SIG-M5 treated with dmso at 0.1 percent for 504 hours (cell line): Measurements from ENCODE around the gene MYO1E.
"Not testable (repeated sequence)": the region's sequence is repeated elsewhere in the genome, so short reads cannot be mapped to it uniquely, and the experiment has no call there.

Experiments
- DNase-seq: peaks from one replicate; lab custom pipeline; 2025; ENCODE audit not compliant: unreplicated experiment; lab: John Stamatoyannopoulos, UW

The MYO1E gene

DNA sequence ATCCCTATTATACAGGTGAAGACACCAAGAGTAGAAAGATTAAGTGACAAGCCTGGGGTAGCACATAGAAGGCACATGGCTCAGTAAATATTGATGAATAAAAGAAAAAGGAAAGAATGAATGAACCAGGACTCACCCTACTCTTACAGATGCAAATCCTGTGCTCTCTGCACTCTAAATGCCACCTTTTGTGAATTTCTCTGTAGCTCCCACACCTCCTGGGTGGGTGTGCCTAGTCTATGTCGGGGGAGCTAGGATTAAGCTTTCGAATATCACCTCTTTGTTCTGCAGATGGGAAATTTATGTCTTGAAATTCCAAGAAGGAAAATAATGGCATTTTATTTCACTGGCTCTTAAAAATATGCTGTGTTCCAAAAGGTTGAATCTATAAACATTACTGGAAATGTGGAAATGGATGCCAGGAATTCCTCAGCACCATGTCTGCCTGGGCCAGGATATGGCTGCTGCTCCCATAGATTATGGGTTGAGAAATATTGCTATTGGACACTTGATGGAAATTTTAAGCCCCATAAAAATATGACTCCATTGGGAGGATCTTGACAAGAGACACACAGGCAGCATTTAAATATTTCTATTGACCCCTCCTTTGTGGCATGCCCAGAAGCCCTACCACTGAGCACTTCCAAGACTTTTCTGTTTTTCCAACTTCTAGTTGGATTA, 224.4 kb downstream of the MYO1E start:
- no peak for DNase-seq

DNA sequence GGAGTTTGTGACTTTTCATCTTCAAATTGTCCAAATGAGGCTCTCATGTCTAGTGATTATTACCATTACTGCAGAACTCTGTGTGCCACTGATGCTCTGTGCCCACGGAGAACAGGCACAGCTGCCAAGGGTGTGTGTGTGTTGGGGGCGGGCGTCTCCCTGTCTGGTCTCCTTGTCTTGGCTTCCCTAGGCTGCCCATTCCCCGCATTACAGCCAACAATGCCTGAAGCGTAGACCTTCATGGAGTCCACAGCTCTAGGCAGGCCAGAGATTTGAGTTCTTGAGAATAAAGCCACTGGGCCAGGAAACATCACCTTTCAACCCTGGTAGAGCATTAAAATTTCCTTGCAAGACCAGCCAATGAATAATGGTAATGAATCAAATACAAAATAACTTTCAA, 225.0 kb downstream of the MYO1E start:
- DNase-seq, result no peak

DNA sequence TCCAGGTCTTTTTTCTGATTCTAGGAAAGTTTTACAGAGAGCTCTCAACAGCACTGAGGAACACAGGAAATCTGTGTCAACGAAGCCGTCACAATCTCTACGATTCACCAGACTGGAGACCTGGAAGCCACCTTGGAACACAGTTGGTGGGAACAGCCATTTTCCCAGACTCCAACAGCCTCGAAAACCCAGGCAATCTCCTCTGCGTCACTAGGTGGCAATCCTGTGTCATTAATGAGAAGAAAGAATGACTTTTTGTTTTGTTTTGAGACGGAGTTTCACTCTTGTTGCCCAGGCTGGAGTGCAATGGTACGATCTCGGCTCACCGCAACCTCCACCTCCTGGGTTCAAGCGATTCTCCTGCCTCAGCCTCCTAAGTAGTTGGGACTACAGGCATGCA, 228.1 kb downstream of the MYO1E start:
- DNase-seq, result not testable (repeated sequence)

DNA sequence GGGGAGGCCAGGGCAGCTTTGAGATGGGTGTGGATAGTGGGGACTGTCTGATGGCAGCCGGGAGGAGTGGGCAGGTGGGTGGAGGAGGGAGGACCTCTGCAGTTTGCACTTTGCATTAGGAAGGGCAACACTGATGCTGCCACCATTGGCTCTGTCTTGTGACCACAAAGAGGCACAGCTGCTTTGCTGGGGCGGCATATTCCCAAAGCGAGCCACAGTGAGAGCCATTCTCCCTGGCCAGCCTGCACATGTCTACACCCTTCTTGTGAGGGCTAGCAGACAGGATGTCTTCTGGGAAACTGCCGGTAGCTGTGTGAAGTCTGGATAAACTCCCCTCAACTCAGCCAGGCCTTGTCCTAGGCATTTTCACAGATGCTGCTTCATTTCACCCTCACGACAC, 229.4 kb downstream of the MYO1E start:
- DNase-seq, result no peak

DNA sequence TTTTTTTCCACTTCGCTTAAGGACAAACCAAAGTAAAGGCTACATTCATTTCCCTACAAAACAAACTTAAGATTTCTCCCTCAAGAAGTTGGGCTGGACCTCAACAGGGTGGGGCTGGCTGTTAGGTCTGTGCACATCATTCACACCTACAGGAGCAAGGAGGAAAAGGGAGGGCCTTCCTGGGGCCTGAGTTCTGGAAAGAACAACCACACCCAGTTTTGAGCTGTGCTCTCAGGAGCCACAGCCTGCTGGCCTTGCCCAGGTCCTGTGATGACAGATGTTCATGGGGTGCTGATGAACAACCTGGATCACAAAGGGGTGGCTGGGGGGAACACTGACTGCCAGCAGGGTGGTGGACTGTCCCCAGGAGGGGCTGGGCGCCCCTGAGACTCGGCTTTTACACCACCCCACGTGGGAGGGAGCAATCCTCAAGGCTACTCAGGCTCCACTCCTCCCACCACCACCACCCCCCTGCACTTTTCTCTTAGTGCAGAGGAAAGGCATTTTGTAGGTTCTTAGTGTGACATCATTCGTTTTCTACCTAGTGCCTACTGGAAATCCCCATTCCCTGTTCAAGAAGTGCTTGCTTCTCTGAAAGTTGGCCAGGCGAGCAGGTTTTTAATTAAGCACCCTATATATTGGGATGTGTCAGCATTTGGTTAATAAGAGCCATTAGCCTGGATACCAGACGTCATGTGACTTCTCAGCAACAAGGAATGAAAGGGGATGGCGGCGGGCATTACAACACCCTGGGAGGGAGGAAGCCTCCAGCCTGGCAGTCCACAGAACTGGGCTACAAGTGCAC, 232.0 kb downstream of the MYO1E start:
- no peak for DNase-seq

DNA sequence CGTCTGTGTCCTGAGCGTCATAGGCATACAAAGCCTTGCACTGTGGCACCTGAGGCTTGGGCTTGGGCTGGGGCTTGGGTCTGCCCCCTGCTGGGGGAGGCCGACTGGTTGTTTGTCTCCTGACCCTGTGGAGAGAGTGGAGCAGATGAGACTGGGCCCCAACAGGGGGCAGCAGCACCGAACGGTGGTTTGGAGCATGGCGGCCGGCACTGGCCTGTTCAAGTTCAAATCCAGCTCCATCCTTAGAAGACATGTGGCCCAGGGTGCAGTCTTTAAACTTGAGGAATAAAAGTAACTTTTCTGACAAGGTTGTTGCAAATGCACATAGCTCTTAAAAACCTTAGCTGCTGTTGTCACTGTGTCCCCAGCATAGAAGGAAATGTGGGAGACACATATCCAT, 234.4 kb downstream of the MYO1E start:
- DNase-seq, result peak; percentile 27

DNA sequence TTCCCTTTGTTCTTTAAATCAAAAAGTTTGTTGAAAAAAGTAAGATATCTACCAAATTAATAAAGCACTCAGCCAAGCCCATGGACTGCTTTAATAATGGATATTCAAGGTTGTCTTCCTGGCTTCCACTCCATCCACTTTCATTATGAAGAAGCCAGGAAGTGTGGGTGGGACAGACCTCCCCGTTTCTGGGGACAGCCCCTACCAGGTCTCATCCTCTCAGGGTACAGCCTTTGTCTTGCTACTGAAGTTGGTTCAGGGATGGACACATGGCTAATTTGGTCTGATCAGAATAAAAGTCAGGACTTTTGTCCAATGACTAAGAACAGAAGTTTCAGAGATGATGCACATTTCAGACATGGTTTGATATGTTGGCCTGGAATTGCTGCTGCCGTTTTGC, 235.1 kb downstream of the MYO1E start:
- no peak for DNase-seq

DNA sequence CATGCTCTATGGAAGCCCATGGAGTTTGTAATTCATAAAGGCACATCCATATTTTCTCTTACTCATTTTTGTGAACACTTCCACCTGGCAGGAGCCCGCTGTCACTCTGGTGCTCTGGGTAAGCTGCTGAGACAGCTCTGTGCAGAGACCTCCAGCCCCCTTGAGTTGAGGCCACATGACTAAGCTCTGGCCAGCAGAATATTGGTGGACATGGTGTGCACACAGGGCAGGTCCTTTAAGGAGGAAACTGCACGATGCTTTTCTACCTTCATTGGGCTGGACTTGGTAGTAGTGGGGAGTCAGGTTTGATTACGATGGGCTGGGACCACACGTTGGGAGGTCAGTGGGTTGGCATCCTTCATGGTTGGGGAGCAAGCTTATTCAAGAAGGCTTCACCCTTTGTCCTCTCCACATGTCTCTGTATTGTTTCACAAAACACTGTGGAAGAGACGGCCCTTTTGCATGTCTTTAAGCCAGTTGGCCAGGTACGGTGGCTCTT, 238.7 kb downstream of the MYO1E start:
- no peak for DNase-seq

DNA sequence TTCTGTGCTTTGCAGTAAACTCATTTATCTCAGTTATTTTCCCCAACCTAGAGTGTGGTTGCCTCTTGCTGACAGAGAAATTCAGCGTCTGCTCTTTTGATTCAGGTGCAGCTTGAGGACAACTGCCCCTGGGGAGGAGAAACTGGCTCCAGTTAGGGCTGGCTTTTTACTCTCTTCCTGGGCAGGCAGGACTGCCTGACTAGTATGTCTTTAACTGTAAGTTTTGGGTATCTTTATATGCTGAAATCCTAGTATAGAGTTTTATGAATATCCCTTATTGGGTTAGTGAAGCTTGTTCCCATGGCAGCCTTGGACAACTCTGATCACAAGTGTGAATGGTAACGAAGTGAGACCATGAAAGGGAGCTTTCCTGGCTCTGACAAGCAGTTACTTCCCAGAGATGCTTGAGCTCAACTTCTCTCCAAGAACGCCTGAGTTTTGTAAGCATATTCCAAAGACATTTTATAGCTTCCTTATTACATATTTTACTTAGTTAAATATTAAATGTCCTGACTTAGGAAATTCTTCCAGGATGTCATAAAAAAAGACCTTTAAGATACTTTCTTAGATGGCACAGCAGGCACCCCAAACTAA, 240.6 kb downstream of the MYO1E start:
- DNase-seq, result no peak

DNA sequence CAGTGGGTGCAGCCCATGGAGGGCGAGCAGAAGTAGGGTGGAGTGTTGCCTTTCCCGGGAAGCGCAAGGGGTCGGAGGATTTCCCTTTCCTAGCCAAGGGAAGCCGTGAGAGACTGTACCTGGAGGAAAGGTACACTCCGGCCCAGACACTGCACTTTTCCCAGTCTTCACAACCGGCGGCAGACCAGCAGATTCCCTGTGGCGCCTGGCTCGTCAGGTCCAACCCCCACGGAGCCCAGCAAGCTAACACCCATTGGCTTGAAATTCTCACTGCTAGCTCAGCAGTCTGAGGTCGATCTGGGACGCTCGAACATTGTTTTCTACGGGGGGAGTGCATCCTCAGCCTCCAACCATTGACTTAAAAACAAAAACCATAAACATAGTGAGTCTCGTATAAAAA, 241.2 kb downstream of the MYO1E start:
- DNase-seq, result no peak

DNA sequence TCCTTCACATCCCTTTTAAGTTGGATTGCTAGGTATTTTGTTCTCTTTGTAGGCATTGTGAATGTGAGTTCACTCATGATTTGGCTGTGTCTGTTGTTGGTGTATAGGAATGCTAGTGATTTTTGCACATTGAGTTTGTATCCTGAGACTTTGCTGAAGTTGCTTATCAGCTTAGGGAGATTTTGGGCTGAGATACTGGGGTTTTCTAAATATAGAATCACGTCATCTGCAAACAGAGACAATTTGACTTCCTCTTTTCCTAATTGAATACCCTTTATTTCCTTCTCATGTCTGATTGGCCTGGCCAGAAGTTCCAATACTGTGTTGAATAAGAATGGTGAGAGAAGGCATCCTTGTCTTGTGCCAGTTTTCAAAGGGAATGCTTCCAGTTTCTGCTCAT, 245.4 kb downstream of the MYO1E start:
- DNase-seq, result not testable (repeated sequence)

DNA sequence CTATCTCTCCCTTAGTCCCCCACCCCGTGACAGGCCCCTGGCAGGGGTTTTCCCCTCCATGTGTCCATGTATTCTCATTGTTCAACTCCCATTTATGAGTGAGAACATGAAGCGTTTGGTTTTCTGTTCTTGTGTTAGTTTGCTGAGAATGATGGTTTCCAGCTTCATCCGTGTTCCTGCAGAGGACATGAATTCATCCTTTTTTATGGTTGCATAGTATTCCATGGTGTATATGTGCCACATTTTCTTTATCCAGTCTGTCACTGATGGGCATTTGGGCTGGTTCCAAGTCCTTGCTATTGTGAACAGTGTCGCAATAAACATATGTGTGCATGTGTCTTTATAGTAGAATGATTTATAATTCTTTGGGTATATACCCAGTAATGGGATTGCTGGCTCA, 247.0 kb downstream of the MYO1E start:
- DNase-seq, result not testable (repeated sequence)

DNA sequence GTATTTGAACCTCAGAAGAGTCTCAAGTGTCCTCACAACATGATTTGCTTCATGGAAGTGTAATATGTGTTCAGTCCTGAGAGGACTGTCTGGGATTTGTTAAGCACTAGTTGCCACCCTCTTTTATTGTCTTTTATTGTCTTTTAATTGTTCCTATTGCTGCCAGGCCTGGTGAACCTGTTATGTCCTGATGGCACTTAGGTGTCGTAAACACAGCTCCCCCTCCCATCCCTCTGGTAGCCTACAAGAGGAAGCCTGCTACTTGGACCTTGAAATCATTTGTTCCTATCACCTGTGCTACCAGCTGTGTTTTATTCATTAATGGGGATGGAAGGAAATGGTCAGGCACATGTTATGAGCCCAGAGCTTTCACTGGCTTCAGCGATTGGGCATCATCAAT, 248.4 kb downstream of the MYO1E start:
- no peak for DNase-seq

DNA sequence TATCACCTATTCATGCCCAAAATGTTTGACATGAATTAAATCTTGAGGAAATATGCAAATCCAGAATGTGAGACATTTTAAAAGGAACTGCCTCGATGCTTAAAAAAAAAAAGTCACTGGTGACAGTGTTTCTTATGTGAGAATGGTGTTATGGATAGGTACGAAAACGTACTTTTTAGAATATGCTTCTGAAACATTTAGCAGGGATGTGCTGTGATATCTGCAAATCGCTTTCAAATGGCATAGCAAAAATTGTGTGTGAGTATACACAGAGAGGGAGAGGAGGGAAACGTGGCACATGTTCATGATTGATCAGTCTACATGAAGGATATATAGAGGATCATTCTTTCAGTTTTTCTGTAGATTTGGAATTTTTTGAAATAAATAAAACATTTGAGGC, 251.7 kb downstream of the MYO1E start:
- no peak for DNase-seq

DNA sequence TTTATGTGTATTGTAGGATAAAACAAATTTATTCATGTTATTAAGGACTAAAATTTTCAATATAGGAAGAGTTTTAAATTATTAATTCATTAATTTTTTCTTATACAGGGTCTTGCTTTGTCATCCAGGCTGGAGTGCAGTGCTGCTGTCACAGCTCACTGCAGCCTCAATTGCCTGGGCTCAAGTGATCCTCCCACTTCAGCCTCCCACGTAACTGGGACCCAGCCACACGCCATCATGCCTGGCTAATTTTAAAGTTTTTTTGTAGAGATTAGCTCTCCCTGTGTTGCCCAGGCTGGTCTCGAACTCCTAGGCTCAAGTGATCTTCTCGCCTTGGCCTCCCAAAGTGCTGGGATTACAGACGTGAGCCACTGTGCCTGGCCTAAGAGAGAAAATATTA, 253.0 kb downstream of the MYO1E start:
- DNase-seq, result no peak

DNA sequence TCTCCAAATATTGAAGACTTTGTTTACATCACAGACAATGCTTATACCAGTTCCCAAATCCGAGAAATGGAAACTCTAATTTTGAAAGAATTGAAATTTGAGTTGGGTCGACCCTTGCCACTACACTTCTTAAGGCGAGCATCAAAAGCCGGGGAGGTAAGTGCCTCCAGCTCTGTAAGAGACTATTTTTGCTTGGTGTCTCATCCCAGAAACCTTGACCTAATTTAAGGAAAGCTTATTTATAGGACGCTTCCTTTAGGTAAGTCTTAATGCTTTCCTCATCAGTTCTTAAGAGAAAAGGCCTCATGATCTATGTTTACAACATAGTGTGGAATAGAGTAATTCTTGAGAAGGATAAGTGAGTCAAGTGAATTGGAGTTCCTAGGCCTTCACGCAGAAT, 255.9 kb downstream of the MYO1E start:
- DNase-seq, result no peak

DNA sequence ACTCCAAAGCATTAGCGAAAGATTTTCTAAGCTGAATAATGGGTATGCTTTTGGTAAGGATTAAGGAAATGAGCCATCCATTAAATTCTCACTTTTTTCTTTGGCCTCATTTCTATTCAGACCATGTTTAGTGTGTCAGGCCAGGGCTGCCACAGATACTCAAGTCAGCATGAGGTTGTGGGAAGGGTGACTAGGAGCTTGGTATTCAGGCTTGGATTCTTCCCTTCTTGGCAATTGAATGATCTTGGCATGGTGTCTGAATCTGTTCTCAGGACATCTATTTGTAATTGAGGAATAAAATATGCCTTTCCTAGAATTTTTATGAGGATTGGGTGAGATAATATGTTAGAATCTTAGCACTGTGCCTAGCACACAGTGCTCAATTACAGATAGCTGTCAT, 256.5 kb downstream of the MYO1E start:
- DNase-seq, result no peak

DNA sequence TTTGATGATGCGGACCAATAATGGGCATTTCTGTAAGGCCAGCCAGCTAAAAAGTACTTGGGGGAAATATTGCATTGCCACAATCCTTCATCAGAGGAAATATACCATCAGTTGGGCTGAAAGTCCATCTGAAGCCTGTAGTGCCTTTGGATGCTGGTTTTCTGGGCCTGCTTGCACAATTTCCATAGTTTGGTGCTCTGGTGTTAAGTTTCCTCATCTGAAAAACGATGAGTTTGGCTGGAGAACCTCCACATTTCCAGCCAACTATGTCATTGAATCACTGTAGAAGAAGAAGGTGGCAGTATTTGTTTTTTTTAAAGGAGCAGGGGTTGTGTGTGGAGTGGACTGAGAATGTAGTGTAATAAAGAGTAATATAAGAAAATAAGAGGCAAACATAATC, 257.6 kb downstream of the MYO1E start:
- DNase-seq, result no peak

DNA sequence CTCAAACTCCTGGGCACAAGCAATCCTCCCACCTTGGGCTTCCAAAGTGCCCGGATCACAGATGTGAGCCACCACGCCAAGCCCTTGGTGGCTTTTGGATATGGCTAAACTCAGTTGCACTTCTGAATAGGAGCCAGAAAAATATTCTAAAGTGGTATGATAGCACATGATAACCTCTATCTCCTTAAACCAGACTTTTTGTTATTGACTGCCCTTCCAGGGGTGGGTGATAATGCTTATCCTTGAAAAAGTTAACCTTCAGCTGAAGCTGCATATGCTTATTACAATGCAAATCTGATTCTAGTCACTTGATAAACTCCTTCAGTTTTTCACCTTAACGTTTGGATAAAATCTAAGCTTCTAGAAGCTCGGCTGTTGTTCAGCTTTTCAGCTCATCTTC, 261.4 kb downstream of the MYO1E start:
- DNase-seq, result no peak

DNA sequence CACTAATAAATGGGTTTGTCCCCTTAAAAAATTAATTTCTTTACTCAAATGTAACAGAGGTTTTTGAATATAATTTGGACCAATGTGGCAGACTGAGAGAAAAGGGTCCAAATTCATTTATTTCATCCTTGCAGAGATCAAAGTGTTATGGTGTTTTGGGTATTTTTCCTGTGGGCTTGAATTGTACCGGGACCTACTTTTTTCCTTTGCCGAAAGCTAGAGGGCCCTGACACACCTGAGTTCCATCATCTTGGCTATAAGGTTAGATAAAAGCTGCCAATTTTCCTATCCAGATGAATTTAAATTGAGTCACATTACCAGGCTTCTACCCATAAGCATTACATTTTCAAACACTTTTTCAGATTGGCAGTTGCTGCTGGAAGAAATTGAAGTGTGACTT, 266.8 kb downstream of the MYO1E start:
- no peak for DNase-seq

DNA sequence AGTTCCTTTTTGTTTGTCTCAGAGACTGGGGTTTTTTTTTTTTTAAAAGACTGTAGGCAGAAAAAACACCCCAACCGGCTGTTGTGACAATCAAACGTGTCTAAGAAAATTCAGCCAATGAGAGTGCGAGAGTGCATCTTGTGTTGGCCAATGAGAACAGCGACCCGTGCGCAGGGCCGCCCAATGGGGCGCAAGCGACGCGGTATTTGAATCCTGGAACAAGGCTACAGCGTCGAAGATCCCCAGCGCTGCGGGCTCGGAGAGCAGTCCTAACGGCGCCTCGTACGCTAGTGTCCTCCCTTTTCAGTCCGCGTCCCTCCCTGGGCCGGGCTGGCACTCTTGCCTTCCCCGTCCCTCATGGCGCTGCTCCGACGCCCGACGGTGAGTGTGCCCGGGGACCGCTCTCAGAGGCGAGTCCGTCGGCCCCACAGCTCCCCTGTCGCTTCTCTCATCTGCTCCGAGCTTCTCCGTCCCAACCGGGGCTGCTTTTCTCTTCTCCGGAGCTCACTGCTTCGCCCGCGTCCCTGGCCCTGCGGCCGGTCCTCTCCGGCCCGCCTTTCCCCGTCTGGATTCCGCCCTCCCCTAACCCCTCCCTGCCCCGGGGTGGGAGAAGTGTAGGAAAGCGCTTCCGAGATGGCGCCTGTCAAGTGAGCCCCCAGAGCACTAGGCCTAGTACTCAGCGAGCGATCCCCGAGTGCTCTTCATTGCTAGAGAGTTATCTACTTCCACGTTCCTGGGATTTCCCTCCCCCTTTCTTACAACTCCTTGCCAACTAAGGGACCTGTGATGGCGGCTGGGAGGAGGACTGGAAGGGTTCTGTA, 267.5 kb downstream of the MYO1E start, which contains the start of gene CCNB2:
Gene CCNB2 (plus strand): TSS at position 235 of the 821 bp plus-strand sequence. CDS start 123 bp downstream, at position 358.
- DNase-seq, result peak; percentile 96
